Osteoblast (primary cell): ENCODE results near the gene SMC3. TPM values are rescaled to one million over a fixed set of nuclear protein-coding genes. Genes with fewer than 3 reads are reported as not detected.

Source experiments
- DNase-seq: peaks from one replicate; pipeline ENCODE4 v3.0.0; 2011; ENCODE audit warnings: low spot score, mixed read lengths; ENCODE audit not compliant: insufficient read length; ENCODE audit errors: missing footprints
- H2AFZ ChIP-seq: 2 replicates; pipeline ENCODE4 v1.6.0; 2011; ENCODE audit warnings: mild to moderate bottlenecking, low read length
- H3K27ac ChIP-seq: 2 replicates; pipeline ENCODE4 v1.5.1; 2011; ENCODE audit warnings: mild to moderate bottlenecking, low read depth, low read length, moderate library complexity
- H3K27me3 ChIP-seq: 2 replicates; pipeline ENCODE4 v1.6.0; 2012; ENCODE audit warnings: mild to moderate bottlenecking, control low read depth, inconsistent platforms, low read length, moderate library complexity; ENCODE audit not compliant: insufficient read depth
- H3K36me3 ChIP-seq: 2 replicates; pipeline ENCODE4 v1.5.1; 2011; ENCODE audit warnings: mild to moderate bottlenecking, low read length, control low read depth, moderate library complexity; ENCODE audit not compliant: insufficient read depth
- H3K4me1 ChIP-seq: 2 replicates; pipeline ENCODE4 v1.5.1; 2011; ENCODE audit warnings: mild to moderate bottlenecking, low read length, control low read depth, moderate library complexity; ENCODE audit not compliant: insufficient read depth
- H3K4me2 ChIP-seq: 2 replicates; pipeline ENCODE4 v1.6.0; 2011; ENCODE audit warnings: mild to moderate bottlenecking, low read length; ENCODE audit not compliant: insufficient read depth
- H3K4me3 ChIP-seq: fragments of 200-600 bp; sonication (generic); 3 replicates; pipeline ENCODE4 v1.5.1; 2012; ENCODE audit warnings: mild to moderate bottlenecking, low read length, inconsistent platforms; ENCODE audit not compliant: insufficient read depth
- H3K79me2 ChIP-seq: 2 replicates; pipeline ENCODE4 v1.6.0; 2012; ENCODE audit warnings: mild to moderate bottlenecking, low read length, control low read depth, inconsistent platforms; ENCODE audit not compliant: insufficient read depth
- H3K9me3 ChIP-seq: 2 replicates; pipeline ENCODE4 v1.5.1; 2011; ENCODE audit warnings: low read depth, low read length, control low read depth
- H4K20me1 ChIP-seq: 2 replicates; pipeline ENCODE4 v1.6.0; 2012; ENCODE audit warnings: mild to moderate bottlenecking, low read length, control low read depth; ENCODE audit not compliant: insufficient read depth
- CTCF ChIP-seq: IDR thresholded peaks from 2 replicates; pipeline ENCODE4 v1.5.1; 2011; ENCODE audit warnings: mild to moderate bottlenecking, low read depth, low read length, moderate library complexity; ENCODE audit errors: extremely low read depth
- total RNA-seq: library from RNA; depleted of rRNA; stranded (reverse); fragments of >200 nt; gene quantifications from 2 replicates; pipeline ENCODE4 v1.2.3, GENCODE V29; 2012

SMC3 gene
- total RNA-seq, 1 donor, result 20.3 TPM

- Histone ChIP-seq H3K4me2 (no peak overlapping the region), H3K79me2 (no peaks in the 10 kb centered on the region), H3K27ac (no peak overlapping the region), H2AFZ (no peak overlapping the region), H3K36me3 (no peaks in the 10 kb centered on the region), H3K4me1 (peaks cover 48% of the 10 kb centered on the region), H3K9me3 (no peaks in the 10 kb centered on the region), H3K27me3 (no peaks in the 10 kb centered on the region), H3K4me3 (no peak overlapping the region), H4K20me1 (no peaks in the 10 kb centered on the region)
- no peak for TF ChIP-seq CTCF
- no peak for DNase-seq
Measured at GRCh38 chr10:110524179-110524858, 43.2 kb upstream of the SMC3 start.

GRCh38 chr10:110524859-110525232 lies 42.6 kb upstream of the SMC3 start:
- Histone ChIP-seq H3K4me3 (no peak overlapping the region), H3K27ac (no peak overlapping the region)
- no peak for DNase-seq

GRCh38 chr10:110525349-110526260 lies 41.9 kb upstream of the SMC3 start:
- Histone ChIP-seq H2AFZ (peak overlapping the region; percentile 16), H3K4me1 (peaks cover 59% of the 10 kb centered on the region), H3K36me3 (no peaks in the 10 kb centered on the region), H3K9me3 (no peaks in the 10 kb centered on the region), H3K79me2 (no peaks in the 10 kb centered on the region), H3K27ac (peak overlapping the region; percentile 54), H3K27me3 (no peaks in the 10 kb centered on the region), H3K4me2 (peak overlapping the region; percentile 13), H3K4me3 (no peak overlapping the region), H4K20me1 (no peaks in the 10 kb centered on the region)
- peak; percentile 91 for DNase-seq
- no peak for TF ChIP-seq CTCF

More at GRCh38 chr10:110524859-110525232, 42.6 kb upstream of the SMC3 start:
- Histone ChIP-seq H3K4me2 (no peak overlapping the region), H2AFZ (no peak overlapping the region), H3K4me1 (peaks cover 53% of the 10 kb centered on the region), H3K27me3 (no peaks in the 10 kb centered on the region), H3K36me3 (no peaks in the 10 kb centered on the region), H3K9me3 (no peaks in the 10 kb centered on the region), H4K20me1 (no peaks in the 10 kb centered on the region), H3K79me2 (no peaks in the 10 kb centered on the region)
- no peak for TF ChIP-seq CTCF

GRCh38 chr10:110527731-110528171 lies 39.7 kb upstream of the SMC3 start:
- Histone ChIP-seq H3K4me2 (peak overlapping the region; percentile 61), H2AFZ (peak overlapping the region; percentile 66), H3K27ac (peak overlapping the region; percentile 80), H3K9me3 (no peaks in the 10 kb centered on the region), H3K36me3 (no peaks in the 10 kb centered on the region), H3K4me3 (peak overlapping the region; percentile 6), H4K20me1 (no peaks in the 10 kb centered on the region), H3K4me1 (peaks cover 53% of the 10 kb centered on the region), H3K27me3 (no peaks in the 10 kb centered on the region), H3K79me2 (no peaks in the 10 kb centered on the region)
- DNase-seq, result peak; percentile 81
- TF ChIP-seq CTCF, result no peak
